Activated CD4-positive, alpha-beta T cell treated with anti-CD3 and anti-CD28 coated beads, Interleukin-2, amount 50 U/mL, for 4 hours (primary cell): Measurements from ENCODE around the gene MAGI2.

ENCODE experiments used
- DNase-seq, 2 experiments: peaks; one replicate each; pipeline ENCODE4 v3.0.0-alpha.2; 2020

The MAGI2 gene

GRCh38 chr7:78864339-78864738 is 589.1 kb downstream of the MAGI2 start:
- no peak for DNase-seq

GRCh38 chr7:78863281-78863680 is 590.2 kb downstream of the MAGI2 start:
- DNase-seq, result no peak

GRCh38 chr7:78862411-78862900 is 591.0 kb downstream of the MAGI2 start:
- DNase-seq, result no peak

GRCh38 chr7:78852951-78853350 is 600.5 kb downstream of the MAGI2 start:
- DNase-seq, result no peak

GRCh38 chr7:78850093-78850740 is 603.2 kb downstream of the MAGI2 start:
- DNase-seq, result no peak

GRCh38 chr7:78845155-78845554 is 608.3 kb downstream of the MAGI2 start:
- DNase-seq, result no peak

GRCh38 chr7:78842068-78842467 is 611.4 kb downstream of the MAGI2 start:
- no peak for DNase-seq

- no peak for DNase-seq
Observed at GRCh38 chr7:78835897-78836296, 617.6 kb downstream of the MAGI2 start.

- DNase-seq, result no peak
Observed at GRCh38 chr7:78828317-78828716, 625.1 kb downstream of the MAGI2 start.

- no peak for DNase-seq
Observed at GRCh38 chr7:78803501-78804127, 649.9 kb downstream of the MAGI2 start.

- DNase-seq, result no peak
Observed at GRCh38 chr7:78794101-78794500, 659.4 kb downstream of the MAGI2 start.

- no peak for DNase-seq
Observed at GRCh38 chr7:78792624-78793023, 660.8 kb downstream of the MAGI2 start.

GRCh38 chr7:78792006-78792405 is 661.5 kb downstream of the MAGI2 start:
- DNase-seq, result no peak

- DNase-seq, result no peak
Observed at GRCh38 chr7:78788464-78788863, 665.0 kb downstream of the MAGI2 start.

- DNase-seq, result no peak
Observed at GRCh38 chr7:78787854-78788253, 665.6 kb downstream of the MAGI2 start.

- DNase-seq, result no peak
Observed at GRCh38 chr7:78786055-78786454, 667.4 kb downstream of the MAGI2 start.

GRCh38 chr7:78783179-78783962 is 670.1 kb downstream of the MAGI2 start:
- no peak for DNase-seq

GRCh38 chr7:78780560-78780959 is 672.9 kb downstream of the MAGI2 start:
- DNase-seq, result no peak

- DNase-seq, result no peak
Observed at GRCh38 chr7:78779788-78780187, 673.7 kb downstream of the MAGI2 start.

GRCh38 chr7:78777829-78778228 is 675.6 kb downstream of the MAGI2 start:
- DNase-seq, result no peak

- no peak for DNase-seq
Observed at GRCh38 chr7:78770422-78771410, 682.8 kb downstream of the MAGI2 start.

GRCh38 chr7:78769481-78770101 is 683.9 kb downstream of the MAGI2 start:
- no peak for DNase-seq
